BLaER1 treated with 17β-estradiol and CSF1 and Interleukin-3, amounts not matched to agents 10 nM and 100 nM (cell line): ENCODE measurements around the gene ATP2A3.

Source experiments
- H3K27ac ChIP-seq, 11 experiments: shearing (Covaris generic); formaldehyde crosslinking; 2 replicates each; pipeline ENCODE4 v1.8.1; 2022
- H3K27me3 ChIP-seq, 11 experiments: shearing (Covaris generic); formaldehyde crosslinking; 2 replicates each; pipeline ENCODE4 v1.8.1; 2022
- H3K36me3 ChIP-seq, 11 experiments: shearing (Covaris generic); formaldehyde crosslinking; 2 replicates each; pipeline ENCODE4 v1.8.1; 2022
- H3K4me1 ChIP-seq, 10 experiments: shearing (Covaris generic); formaldehyde crosslinking; 2 replicates each; pipeline ENCODE4 v1.8.1; 2022
- H3K4me2 ChIP-seq, 11 experiments: shearing (Covaris generic); formaldehyde crosslinking; 2 replicates each; pipeline ENCODE4 v1.8.1; 2022
- H3K4me3 ChIP-seq, 10 experiments: shearing (Covaris generic); formaldehyde crosslinking; 2 replicates each; pipeline ENCODE4 v1.8.1; 2022
- H3K9ac ChIP-seq, 11 experiments: shearing (Covaris generic); formaldehyde crosslinking; 2 replicates each; pipeline ENCODE4 v1.8.1; 2022
- H3K9me3 ChIP-seq, 11 experiments: shearing (Covaris generic); formaldehyde crosslinking; replicated peaks in 1 of 11; 2 replicates each; pipeline ENCODE4 v1.8.1; 2022
- H4K20me1 ChIP-seq, 11 experiments: shearing (Covaris generic); formaldehyde crosslinking; 2 replicates each; pipeline ENCODE4 v1.8.1; 2022
- Cebpa-rat ChIP-seq, 11 experiments: shearing (Covaris generic); IDR thresholded peaks; 2 replicates each; pipeline ENCODE4 v1.8.1; 2022

Gene ATP2A3

DNA sequence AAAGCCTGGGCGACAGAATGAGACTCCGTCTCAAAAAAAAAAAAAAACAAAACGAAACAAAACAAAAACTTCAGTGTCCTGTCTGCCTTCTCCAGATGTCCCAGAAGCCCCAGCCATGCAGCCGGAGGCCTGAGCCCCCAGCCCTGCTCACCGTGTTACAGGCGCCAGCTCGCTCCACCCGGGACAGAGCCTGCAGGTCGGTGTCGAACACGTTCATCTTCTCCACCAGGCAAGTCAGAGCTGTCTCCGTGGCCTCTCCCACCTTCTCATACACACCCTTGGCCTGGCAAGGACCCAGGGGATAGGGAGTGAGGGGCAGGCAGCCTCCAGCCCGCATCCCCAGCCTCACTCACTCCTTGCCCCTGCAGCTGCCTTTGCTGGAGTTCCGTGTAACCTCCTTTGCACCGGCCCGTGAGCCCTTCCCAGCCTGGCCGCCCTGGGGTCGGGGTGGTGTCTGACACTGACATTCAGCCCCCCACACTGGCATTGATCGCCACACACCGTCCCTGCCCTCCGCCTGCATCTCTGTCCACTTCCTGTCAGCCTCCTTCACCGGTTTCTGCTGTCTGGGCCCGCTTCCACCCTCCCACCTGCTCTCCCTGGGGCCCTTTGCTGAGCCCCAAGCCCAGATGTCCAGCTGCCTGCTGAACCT lies 20.9 kb downstream of the ATP2A3 start:
- H3K4me2 ChIP-seq: peak overlapping the region in 5 of 11 experiments; percentile 5 to 41 (median 28); a peak in 5 of 22 replicates
- peaks cover 0 to 68% (median 8%) of the 10 kb centered on the region in 11 experiments; a peak in 7 of 22 replicates for H4K20me1 ChIP-seq
- peak overlapping the region in 3 of 11 experiments; percentile 12 to 42 (median 17); a peak in 3 of 22 replicates for H3K27ac ChIP-seq

DNA sequence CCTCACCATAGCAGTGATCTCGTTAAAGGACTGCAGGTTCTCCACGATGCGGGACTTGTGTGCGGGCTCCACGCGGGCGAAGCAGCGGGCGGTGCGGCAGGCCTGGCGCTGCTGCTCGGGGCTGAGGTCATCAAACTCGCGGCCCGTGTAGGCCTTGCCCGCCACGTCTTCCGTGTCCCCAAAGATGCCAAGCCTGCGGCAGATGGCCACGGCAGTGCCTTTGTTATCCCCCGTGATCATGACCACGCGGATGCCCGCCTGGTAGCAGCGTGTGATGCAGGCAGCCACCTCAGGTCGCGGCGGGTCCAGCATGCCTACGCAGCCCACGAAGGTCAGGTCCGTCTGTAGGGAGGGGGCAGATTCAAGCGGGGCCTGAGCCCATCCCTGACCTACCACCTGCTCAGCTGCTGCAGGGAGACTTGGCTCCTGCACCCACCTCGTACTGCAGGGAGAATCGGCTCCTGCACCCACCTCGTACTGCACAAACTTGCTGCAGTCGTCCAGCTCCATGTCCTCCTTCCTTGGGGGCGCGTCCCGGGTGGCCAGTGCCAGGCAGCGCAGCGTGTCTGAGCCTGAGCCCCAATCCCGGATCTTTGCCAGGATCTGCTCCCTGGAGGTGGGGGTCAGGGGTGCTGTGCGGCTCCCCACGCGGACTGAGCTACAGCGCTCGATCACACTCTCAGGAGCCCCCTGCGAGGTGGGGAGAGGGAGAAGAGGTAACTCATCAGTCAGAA lies 23.1 kb downstream of the ATP2A3 start:
- H4K20me1 ChIP-seq: peaks cover 0 to 45% (median 4%) of the 10 kb centered on the region in 11 experiments; a peak in 6 of 22 replicates
- no peaks in the 10 kb centered on the region for H3K27me3 ChIP-seq
- no peak overlapping the region for H3K27ac ChIP-seq
- no peak for TF ChIP-seq Cebpa-rat (IDR thresholded peaks at IDR 0.05)
- H3K4me2 ChIP-seq: no peak overlapping the region
- no peak overlapping the region for H3K9ac ChIP-seq
- no peak overlapping the region for H3K4me3 ChIP-seq
- H3K9me3 ChIP-seq: peaks cover 0 to 7% (median 0%) of the 10 kb centered on the region in 11 experiments; a peak in 4 of 22 replicates
- peaks cover 88 to 100% (median 96%) of the 10 kb centered on the region in 11 experiments for H3K36me3 ChIP-seq
- peaks cover 0 to 14% (median 10%) of the 10 kb centered on the region in 10 experiments; a peak in 12 of 20 replicates for H3K4me1 ChIP-seq

More for the DNA sequence above, 20.9 kb downstream of the ATP2A3 start:
- Histone ChIP-seq H3K9ac (peak overlapping the region in 5 of 11 experiments; percentile 23 to 37 (median 26); a peak in 4 of 22 replicates), H3K4me3 (no peak overlapping the region), H3K9me3 (peaks cover 0 to 7% (median 0%) of the 10 kb centered on the region in 11 experiments; a peak in 4 of 22 replicates), H3K27me3 (no peaks in the 10 kb centered on the region), H3K4me1 (peaks cover 0 to 14% (median 10%) of the 10 kb centered on the region in 10 experiments; a peak in 12 of 20 replicates), H3K36me3 (peaks cover 85 to 100% (median 96%) of the 10 kb centered on the region in 11 experiments)
- TF ChIP-seq Cebpa-rat (IDR thresholded peaks at IDR 0.05): no peak

DNA sequence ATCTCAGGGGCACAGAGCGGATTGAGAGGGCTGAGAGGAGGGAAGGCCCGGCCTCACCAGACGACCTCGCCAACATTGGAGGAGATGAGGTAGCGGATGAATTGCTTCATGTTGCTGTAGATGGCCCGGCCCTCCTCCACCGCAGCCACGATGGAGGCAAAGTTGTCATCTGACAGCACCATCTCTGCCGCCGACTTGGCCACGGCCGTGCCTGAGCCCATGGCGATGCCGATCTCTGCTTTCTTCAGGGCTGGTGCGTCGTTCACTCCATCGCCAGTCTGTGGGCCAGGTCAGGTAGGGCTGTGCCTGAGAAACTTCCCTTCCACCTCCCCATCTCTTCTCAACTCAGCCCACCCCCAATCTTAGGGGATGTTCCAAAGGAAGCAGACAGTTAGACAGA lies 26.9 kb downstream of the ATP2A3 start:
- Histone ChIP-seq H3K4me2 (no peak overlapping the region), H3K9ac (no peak overlapping the region), H3K4me3 (no peak overlapping the region), H3K9me3 (no peaks in the 10 kb centered on the region), H3K36me3 (peaks cover 65 to 95% (median 83%) of the 10 kb centered on the region in 11 experiments), H3K27me3 (no peaks in the 10 kb centered on the region), H3K27ac (no peak overlapping the region), H4K20me1 (peaks cover 0 to 12% (median 0%) of the 10 kb centered on the region in 11 experiments; a peak in 4 of 22 replicates), H3K4me1 (peaks cover 0 to 9% (median 0%) of the 10 kb centered on the region in 10 experiments; a peak in 4 of 20 replicates)
- no peak for TF ChIP-seq Cebpa-rat (IDR thresholded peaks at IDR 0.05)

DNA sequence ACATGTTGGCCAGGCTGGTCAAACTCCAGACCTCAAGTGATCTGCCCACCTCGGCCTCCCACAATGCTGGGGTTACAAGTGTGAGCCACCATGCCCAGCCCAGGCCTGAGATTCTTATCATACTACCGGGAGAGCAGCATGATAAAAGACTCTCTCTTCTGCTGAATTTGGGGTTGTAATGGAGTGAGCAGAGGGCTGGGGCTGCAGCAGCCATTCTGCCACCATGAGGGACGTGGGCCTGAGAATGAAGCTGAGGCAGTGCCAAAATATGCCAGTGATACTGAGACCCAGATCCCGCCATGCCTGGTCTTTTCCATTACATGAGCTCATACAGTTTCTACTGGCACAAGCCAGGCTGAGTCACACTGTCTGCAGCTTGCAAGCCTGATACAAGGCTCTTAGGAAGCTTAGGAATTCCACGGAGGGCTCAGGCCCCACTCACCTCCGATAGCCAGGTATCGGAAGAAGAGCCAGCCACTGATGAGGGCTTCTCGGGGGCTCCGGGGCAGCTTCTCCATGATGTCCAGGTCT lies 28.3 kb downstream of the ATP2A3 start:
- H3K4me3 ChIP-seq: no peak overlapping the region
- no peaks in the 10 kb centered on the region for H3K27me3 ChIP-seq
- no peaks in the 10 kb centered on the region for H3K9me3 ChIP-seq
- no peak overlapping the region for H3K27ac ChIP-seq
- peaks cover 54 to 88% (median 72%) of the 10 kb centered on the region in 11 experiments for H3K36me3 ChIP-seq
- no peak overlapping the region for H3K4me2 ChIP-seq
- no peak overlapping the region for H3K9ac ChIP-seq
- H4K20me1 ChIP-seq: peaks cover 0 to 2% (median 0%) of the 10 kb centered on the region in 11 experiments; a peak in 1 of 22 replicates
- peaks cover 0 to 9% (median 0%) of the 10 kb centered on the region in 10 experiments; a peak in 4 of 20 replicates for H3K4me1 ChIP-seq
- TF ChIP-seq Cebpa-rat (IDR thresholded peaks at IDR 0.05): no peak

DNA sequence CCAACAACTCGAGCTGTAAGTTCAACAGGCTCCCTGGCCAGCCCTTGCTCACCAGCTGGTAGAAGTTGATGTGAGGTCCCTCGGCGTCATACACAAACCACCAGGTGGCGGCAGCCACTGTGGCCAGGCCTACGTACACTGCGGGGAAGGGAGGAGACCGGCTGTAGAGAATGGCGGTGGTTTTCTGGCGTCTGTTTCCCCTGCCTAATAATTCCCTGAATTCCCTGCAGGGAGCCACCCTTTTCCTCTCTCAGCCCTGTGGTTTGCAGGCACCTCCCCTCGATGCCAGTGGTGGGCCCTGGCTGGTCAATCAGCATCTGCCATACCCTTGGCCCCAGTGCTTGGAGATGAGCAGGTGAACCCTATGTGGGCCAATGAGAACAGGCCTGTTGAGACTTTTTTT lies 29.1 kb downstream of the ATP2A3 start:
- Histone ChIP-seq H3K4me3 (no peak overlapping the region), H3K4me1 (peaks cover 0 to 9% (median 0%) of the 10 kb centered on the region in 10 experiments; a peak in 4 of 20 replicates), H4K20me1 (no peaks in the 10 kb centered on the region; a peak in 1 of 22 replicates), H3K9me3 (no peaks in the 10 kb centered on the region), H3K4me2 (no peak overlapping the region), H3K36me3 (peaks cover 47 to 85% (median 66%) of the 10 kb centered on the region in 11 experiments), H3K27me3 (no peaks in the 10 kb centered on the region), H3K27ac (no peak overlapping the region), H3K9ac (no peak overlapping the region)
- no peak for TF ChIP-seq Cebpa-rat (IDR thresholded peaks at IDR 0.05)

DNA sequence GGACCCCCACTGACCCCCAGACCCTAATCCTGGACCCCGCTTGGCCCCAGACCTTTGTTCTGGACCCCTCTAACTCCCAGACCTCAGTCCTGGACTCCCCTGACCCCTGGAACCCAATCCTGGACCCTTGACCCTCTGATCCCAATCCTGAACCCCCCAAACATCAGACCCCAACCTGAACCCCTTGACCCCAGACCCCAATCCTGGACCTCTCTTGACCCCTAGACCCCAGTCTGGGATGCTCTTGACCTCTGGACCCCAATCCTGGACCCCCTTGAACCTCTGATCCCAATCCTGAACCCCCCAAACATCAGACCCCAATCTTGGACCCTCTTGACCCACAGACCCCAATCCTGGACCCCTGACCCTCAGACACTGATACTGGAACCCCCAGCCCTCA lies 34.5 kb downstream of the ATP2A3 start:
- Histone ChIP-seq H3K4me3 (no peak overlapping the region), H3K4me2 (peak overlapping the region in 3 of 11 experiments; percentile 5 to 70 (median 58); a peak in 5 of 22 replicates), H3K9ac (peak overlapping the region in 2 of 11 experiments; percentile 51 to 52; a peak in 4 of 22 replicates), H3K4me1 (peaks cover 10 to 29% (median 21%) of the 10 kb centered on the region in 10 experiments; a peak in 19 of 20 replicates), H4K20me1 (peaks cover 0 to 25% (median 0%) of the 10 kb centered on the region in 11 experiments; a peak in 1 of 22 replicates), H3K27ac (peak overlapping the region in 1 of 11 experiments; percentile 9; a peak in 1 of 22 replicates), H3K36me3 (peaks cover 25 to 73% (median 47%) of the 10 kb centered on the region in 11 experiments; a peak in 21 of 22 replicates), H3K9me3 (no peaks in the 10 kb centered on the region), H3K27me3 (no peaks in the 10 kb centered on the region)
- no peak for TF ChIP-seq Cebpa-rat (IDR thresholded peaks at IDR 0.05)

DNA sequence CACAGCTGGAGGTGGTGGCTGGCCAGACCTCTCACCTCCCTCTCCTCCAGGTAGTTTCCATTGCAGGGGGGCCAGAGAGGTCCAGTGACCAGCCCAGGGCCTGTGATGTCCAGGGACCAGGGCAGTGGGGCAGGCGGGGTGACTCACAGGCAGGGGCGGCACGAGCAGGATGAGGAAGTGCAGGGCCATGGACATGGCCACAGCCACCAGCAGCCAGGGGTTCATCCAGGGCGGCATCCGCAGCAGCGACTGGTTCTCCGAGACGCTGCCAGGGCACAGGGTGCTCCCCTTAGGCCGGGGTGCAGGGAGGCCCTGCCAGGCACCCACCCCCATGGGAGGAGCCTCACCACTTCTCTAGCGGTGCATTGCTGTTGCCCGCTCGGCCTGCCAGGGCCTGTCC lies 35.1 kb downstream of the ATP2A3 start:
- Histone ChIP-seq H3K4me3 (no peak overlapping the region), H3K9ac (peak overlapping the region in 3 of 11 experiments; percentile 47 to 52 (median 51); a peak in 5 of 22 replicates), H3K9me3 (no peaks in the 10 kb centered on the region), H3K27me3 (no peaks in the 10 kb centered on the region), H3K4me2 (peak overlapping the region in 3 of 11 experiments; percentile 5 to 70 (median 58); a peak in 5 of 22 replicates), H4K20me1 (peaks cover 0 to 25% (median 0%) of the 10 kb centered on the region in 11 experiments; a peak in 1 of 22 replicates), H3K27ac (0 out of 22 replicates have a peak overlapping the region, but pooled peaks of 2 of the 11 experiments have one; percentile 9 to 22), H3K4me1 (peaks cover 10 to 28% (median 21%) of the 10 kb centered on the region in 10 experiments; a peak in 19 of 20 replicates), H3K36me3 (peaks cover 28 to 73% (median 48%) of the 10 kb centered on the region in 11 experiments; a peak in 21 of 22 replicates)
- TF ChIP-seq Cebpa-rat (IDR thresholded peaks at IDR 0.05): no peak

DNA sequence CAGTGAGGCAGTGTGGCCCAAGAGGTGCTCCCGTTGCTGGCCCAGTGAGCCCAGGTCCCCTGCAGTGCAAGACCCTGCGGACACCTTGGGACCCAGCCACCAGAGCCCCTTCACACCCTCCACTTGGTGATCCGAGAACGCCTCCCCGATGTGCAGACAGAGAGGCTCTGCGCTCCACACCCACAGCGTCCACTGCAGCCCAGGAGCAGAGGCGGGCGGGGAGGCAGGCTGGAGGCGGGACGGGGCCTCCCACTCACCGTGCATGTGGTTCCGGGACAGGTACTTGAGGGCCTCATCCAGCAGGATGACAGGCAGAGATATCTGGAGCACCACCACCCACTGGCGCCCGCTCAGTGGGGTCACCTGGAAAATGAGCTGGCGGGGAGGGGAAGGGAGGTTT lies 35.8 kb downstream of the ATP2A3 start:
- Histone ChIP-seq H3K4me3 (no peak overlapping the region), H3K4me2 (peak overlapping the region in 2 of 11 experiments; percentile 29 to 40; a peak in 2 of 22 replicates), H3K9ac (no peak overlapping the region; a peak in 1 of 22 replicates), H3K9me3 (no peaks in the 10 kb centered on the region), H4K20me1 (peaks cover 0 to 31% (median 0%) of the 10 kb centered on the region in 11 experiments; a peak in 1 of 22 replicates), H3K27me3 (no peaks in the 10 kb centered on the region), H3K4me1 (peaks cover 10 to 35% (median 23%) of the 10 kb centered on the region in 10 experiments; a peak in 19 of 20 replicates), H3K36me3 (peaks cover 28 to 72% (median 48%) of the 10 kb centered on the region in 11 experiments; a peak in 21 of 22 replicates), H3K27ac (no peak overlapping the region)
- no peak for TF ChIP-seq Cebpa-rat (IDR thresholded peaks at IDR 0.05)
